Body of pancreas (tissue), 4 donors: ENCODE measurements around the gene CLEC16A. TPM values are rescaled to one million over a fixed set of nuclear protein-coding genes. Genes with fewer than 3 reads are reported as not detected.

Experiments
- ATAC-seq: fragments of 150-250 bp; one replicate; pipeline ENCODE4 v1.9.1; 2016
- DNase-seq, 4 donors: peaks; one replicate each; pipeline ENCODE4 v3.0.0-alpha.2; 2019
- H3K27ac ChIP-seq, 4 donors: fragments of 200-600 bp; sonication (generic); 1 replicate in 3 of 4; 2 replicates in 1 of 4; pipeline versions ENCODE4 v1.5.1 to v1.6.1; 2016 to 2019; ENCODE audit warnings: mild to moderate bottlenecking in 1 of 4, mixed read lengths in 1 of 4, moderate library complexity in 1 of 4
- H3K27me3 ChIP-seq, 2 donors: fragments of 200-600 bp; sonication (generic); one replicate each; pipeline ENCODE4 v1.6.0; 2016; ENCODE audit warnings: mild to moderate bottlenecking in 1 of 2
- H3K36me3 ChIP-seq, 2 donors: fragments of 200-600 bp; sonication (generic); replicated peaks in 1 of 2; 2 replicates each; pipeline ENCODE4 v1.5.1; 2016; ENCODE audit warnings: low read depth in 2 of 2; ENCODE audit not compliant: insufficient read depth in 1 of 2
- H3K4me1 ChIP-seq: fragments of 200-600 bp; sonication (generic); one replicate; pipeline ENCODE4 v1.6.0; 2016
- H3K4me3 ChIP-seq, 2 donors: fragments of 200-600 bp; sonication (generic); 1 replicate in 1 of 2; 2 replicates in 1 of 2; pipeline ENCODE4 v1.5.1; 2016 to 2019
- H3K9me3 ChIP-seq, 3 donors: fragments of 200-600 bp; sonication (generic); 1 replicate in 2 of 3; 2 replicates in 1 of 3; pipeline ENCODE4 v1.5.1; 2016
- CTCF ChIP-seq, 7 experiments: fragments of 450-650 bp in 4 of 7; fragments of 200-600 bp in 3 of 7; sonication (generic) in 3 of 7; IDR thresholded peaks; one replicate each; pipeline ENCODE4 v1.5.1; 2016 to 2019; ENCODE audit warnings: antibody characterized with exemption in 7 of 7
- POLR2A ChIP-seq, 3 donors: fragments of 450-650 bp; IDR thresholded peaks; one replicate each; pipeline ENCODE4 v1.6.1; 2016; ENCODE audit warnings: antibody characterized with exemption in 3 of 3, mild to moderate bottlenecking in 2 of 3
- WGBS, 2 donors: methylation state at CpG; one replicate each; pipeline ENCODE4 v1.1.5; 2017; 5-methylcytosine and 5-hydroxymethylcytosine counted together
- intact Hi-C: fragments of 100-400 bp; cut with DNase I; formaldehyde crosslinking; loops from one replicate; pipeline ENCODE4 v1.15.1; 2023
- total RNA-seq, 2 donors: library from RNA; depleted of rRNA; stranded (reverse); fragments of >200 nt; gene quantifications; one replicate each; pipeline ENCODE4 v1.1.0, GENCODE V29; 2016

CLEC16A gene
- total RNA-seq, 2 donors from 2014 or later: 15.0 to 21.4 TPM

GRCh38 chr16:11071829-11072228 lies 127.5 kb downstream of the CLEC16A start:
- intact Hi-C loops: no loop called here
- no peaks in the 10 kb centered on the region for H3K36me3 ChIP-seq
- H3K9me3 ChIP-seq: no peaks in the 10 kb centered on the region
- no peak for DNase-seq
- H3K27me3 ChIP-seq: no peaks in the 10 kb centered on the region
- TF ChIP-seq POLR2A (IDR thresholded peaks at IDR 0.05): no peak
- TF ChIP-seq CTCF (IDR thresholded peaks at IDR 0.05): no peak
- peaks cover 7% of the 10 kb centered on the region for H3K4me1 ChIP-seq
- WGBS, 2 donors: 87 to 95% methylated on average over 5 of the region's 5 CpGs
- ATAC-seq: no peak
- H3K27ac ChIP-seq: no peak overlapping the region
- no peak overlapping the region for H3K4me3 ChIP-seq

- no peak for TF ChIP-seq CTCF (IDR thresholded peaks at IDR 0.05)
- TF ChIP-seq POLR2A (IDR thresholded peaks at IDR 0.05): no peak
- peaks cover 6% of the 10 kb centered on the region for H3K4me1 ChIP-seq
- DNase-seq: no peak
- no peaks in the 10 kb centered on the region for H3K27me3 ChIP-seq
- intact Hi-C loops: no loop called here
- whole genome bisulfite sequencing, 2 donors: 80 to 83% methylated on average over 5 of the region's 5 CpGs
- H3K36me3 ChIP-seq: no peaks in the 10 kb centered on the region
- ATAC-seq: no peak
- no peak overlapping the region for H3K27ac ChIP-seq
- H3K4me3 ChIP-seq: no peak overlapping the region
- H3K9me3 ChIP-seq: no peaks in the 10 kb centered on the region
Observed at GRCh38 chr16:11072420-11073153, 128.2 kb downstream of the CLEC16A start.

GRCh38 chr16:11073407-11073999 lies 129.1 kb downstream of the CLEC16A start:
- DNase-seq (no peak), ATAC-seq (no peak)
- no peak overlapping the region for H3K4me3 ChIP-seq
- TF ChIP-seq CTCF (IDR thresholded peaks at IDR 0.05): no peak
- no peak for TF ChIP-seq POLR2A (IDR thresholded peaks at IDR 0.05)
- no peaks in the 10 kb centered on the region for H3K36me3 ChIP-seq
- 93 to 96% methylated on average over 11 of the region's 11 CpGs for WGBS, 2 donors
- no peak overlapping the region for H3K27ac ChIP-seq
- no peaks in the 10 kb centered on the region for H3K27me3 ChIP-seq
- H3K4me1 ChIP-seq: peaks cover 5% of the 10 kb centered on the region
- intact Hi-C loops: no loop called here
- no peaks in the 10 kb centered on the region for H3K9me3 ChIP-seq

- no peaks in the 10 kb centered on the region for H3K36me3 ChIP-seq
- H3K27me3 ChIP-seq: no peaks in the 10 kb centered on the region
- ATAC-seq (no peak), DNase-seq (no peak)
- no peaks in the 10 kb centered on the region for H3K9me3 ChIP-seq
- H3K4me3 ChIP-seq: no peak overlapping the region
- no peak overlapping the region for H3K27ac ChIP-seq
- no peak for TF ChIP-seq POLR2A (IDR thresholded peaks at IDR 0.05)
- TF ChIP-seq CTCF (IDR thresholded peaks at IDR 0.05): no peak
- H3K4me1 ChIP-seq: peaks cover 11% of the 10 kb centered on the region
- intact Hi-C loops: no loop called here
Observed at GRCh38 chr16:11074131-11074530, 129.8 kb downstream of the CLEC16A start.

- 83 to 88% methylated on average over 4 of the region's 4 CpGs for WGBS, 2 donors
Observed at GRCh38 chr16:11075163-11075562, 130.8 kb downstream of the CLEC16A start.

More at GRCh38 chr16:11075163-11075562, 130.8 kb downstream of the CLEC16A start:
- ATAC-seq (no peak), DNase-seq (no peak)
- Histone ChIP-seq H3K9me3 (no peaks in the 10 kb centered on the region), H3K27ac (no peak overlapping the region), H3K4me3 (no peak overlapping the region), H3K36me3 (no peaks in the 10 kb centered on the region), H3K27me3 (no peaks in the 10 kb centered on the region), H3K4me1 (peaks cover 21% of the 10 kb centered on the region)
- intact Hi-C loops: no loop called here
- TF ChIP-seq CTCF (IDR thresholded peaks at IDR 0.05): no peak
- no peak for TF ChIP-seq POLR2A (IDR thresholded peaks at IDR 0.05)
